ENCODE data around the gene SDS. TPM values are rescaled to one million over a fixed set of nuclear protein-coding genes. Genes with fewer than 3 reads are reported as not detected.

The SDS gene
- total and polyA plus RNA-seq, 2 of the 13 experiments (the other 11 are each of a cell fraction or from before 2014, with no cell fraction given) = not detected

- no peak overlapping the region for H3K4me3 ChIP-seq (replicated peaks in 1 of 3; ENCODE audit: insufficient read depth in 1 of 3, low read depth in 2 of 3, low read length in 3 of 3)
- in situ Hi-C loops (cut with HindIII; ENCODE audit: extremely low pct_ligation_motif_present, low pct_unique_long_range_greater_than_20kb) (no loop called here), intact Hi-C loops (cut with micrococcal nuclease; ENCODE audit: unreplicated experiment) (no loop called here)
- no TSS peak for BruUV-seq (replicated peaks)
- no peak overlapping the region for H3K4me2 ChIP-seq (ENCODE audit: low read depth, low read length)
- TF ChIP-seq ZGPAT (CRISPR knock-in tag; IDR thresholded peaks at IDR 0.05) (no peak), TAF1 (CRISPR knock-in tag; IDR thresholded peaks at IDR 0.05) (no peak), MIER2 (CRISPR knock-in tag; IDR thresholded peaks at IDR 0.05) (no peak), HNF1B (CRISPR knock-in tag; IDR thresholded peaks at IDR 0.05) (no peak), SNAPC2 (CRISPR knock-in tag; IDR thresholded peaks at IDR 0.05) (no peak)
- H3K27ac ChIP-seq (ENCODE audit: extremely low read length, insufficient read depth, low read length) = no peak overlapping the region
- no peak overlapping the region for H3K9ac ChIP-seq (ENCODE audit: insufficient read depth, low read depth, low read length)
- CTCF ChIA-PET (ENCODE audit: low intra/inter-chr PET ratio, low total read pairs) = interaction anchor here (1.5 kb wide), 1 partner anchor 472 kb away, joined by 8 read pairs; no protein-coding TSS in a partner anchor
- no peak for FAIRE-seq
- DNase-seq (ENCODE audit: low spot score) = no peak
- H3K27me3 ChIP-seq (ENCODE audit: control insufficient read depth in 1 of 2, insufficient read depth in 2 of 2, low read length in 2 of 2) = peaks cover 0 to 22% of the 10 kb centered on the region in 2 experiments; a peak in 2 of 5 replicates
- WGBS (ENCODE audit: low lambda C conversion rate) = 42% methylated on average over 4 of the region's 7 CpGs
- H3K79me2 ChIP-seq (ENCODE audit: insufficient read depth, low read length) = no peaks in the 10 kb centered on the region
- H3K4me1 ChIP-seq (ENCODE audit: insufficient read depth, low read length) = peaks cover 7% of the 10 kb centered on the region; the same call in 1 of the 2 replicates
- H2AFZ ChIP-seq (ENCODE audit: low read length) = no peak overlapping the region
- no peaks in the 10 kb centered on the region for H3K36me3 ChIP-seq (replicated peaks in 1 of 2; ENCODE audit: control insufficient read depth in 1 of 2, insufficient read depth in 2 of 2, low read length in 2 of 2)
- no peaks in the 10 kb centered on the region for H3K9me3 ChIP-seq (ENCODE audit: low read length)
- no peaks in the 10 kb centered on the region for H4K20me1 ChIP-seq (ENCODE audit: insufficient read depth, low read length)
- ATAC-seq = no peak
- POLR2A ChIA-PET = no interaction called here
Measured at GRCh38 chr12:113440336-113440735, 36.6 kb upstream of the SDS start.
